Rectal smooth muscle tissue (tissue), 1 donor: ENCODE data around the gene CCDC60.

Experiments used
- H3K27ac ChIP-seq: one replicate; pipeline ENCODE4 v1.7.0; 2013; ENCODE audit warnings: low read depth, low read length, inconsistent platforms
- H3K27me3 ChIP-seq: one replicate; pipeline ENCODE4 v1.7.0; 2013; ENCODE audit warnings: low read length; ENCODE audit not compliant: control insufficient read depth, insufficient read depth
- H3K36me3 ChIP-seq: one replicate; pipeline ENCODE4 v1.7.0; 2013; ENCODE audit warnings: low read length; ENCODE audit not compliant: control insufficient read depth, insufficient read depth
- H3K4me1 ChIP-seq: one replicate; pipeline ENCODE4 v1.7.0; 2013; ENCODE audit warnings: low read length; ENCODE audit not compliant: control insufficient read depth, insufficient read depth
- H3K4me3 ChIP-seq: one replicate; pipeline ENCODE4 v1.7.0; 2013; ENCODE audit warnings: low read length
- H3K9ac ChIP-seq: one replicate; pipeline ENCODE4 v1.7.0; 2013; ENCODE audit warnings: low read length

CCDC60 gene

DNA sequence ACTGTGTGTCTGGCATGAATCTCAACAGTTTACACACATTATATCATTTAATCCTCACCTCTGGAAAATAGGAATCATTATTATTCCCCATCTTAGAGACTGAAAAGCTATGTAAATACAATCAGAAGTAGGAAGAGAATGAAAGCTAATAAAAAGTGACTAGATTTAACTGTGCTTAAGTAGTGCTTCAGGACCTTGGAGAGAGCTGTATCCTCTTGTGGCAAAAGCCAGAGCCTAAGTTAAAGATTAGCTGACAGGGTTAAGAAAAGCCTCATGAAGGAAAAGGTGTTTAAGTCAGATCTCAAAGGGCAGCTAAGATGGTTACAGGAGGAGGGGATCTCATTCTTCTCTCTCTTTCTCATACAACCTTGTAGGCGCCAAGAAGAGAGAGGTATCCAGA, 193.7 kb downstream of the CCDC60 start:
- Histone ChIP-seq H3K4me1 (no peaks in the 10 kb centered on the region), H3K4me3 (no peak overlapping the region), H3K27ac (no peak overlapping the region), H3K9ac (no peak overlapping the region), H3K36me3 (no peaks in the 10 kb centered on the region), H3K27me3 (no peaks in the 10 kb centered on the region)

DNA sequence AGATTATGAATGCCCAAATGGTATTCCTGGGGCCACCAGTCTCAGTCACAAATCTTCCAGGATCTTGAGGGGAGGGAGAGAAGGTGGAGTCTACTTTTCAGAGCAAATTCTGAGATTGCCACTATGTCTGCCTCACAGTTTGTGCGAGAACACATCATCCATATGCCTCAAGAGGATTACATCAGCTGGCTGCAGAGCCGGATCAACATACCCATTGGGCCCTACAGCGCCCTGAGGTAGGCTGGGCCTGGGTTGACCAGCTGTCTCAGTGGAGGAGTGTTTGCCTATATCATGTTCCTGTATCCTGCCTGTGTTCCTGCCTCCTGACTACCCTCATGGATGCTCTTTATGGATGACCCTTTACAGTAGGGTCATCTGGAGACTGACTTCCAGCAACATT, 205.9 kb downstream of the CCDC60 start:
- H3K9ac ChIP-seq: no peak overlapping the region
- H3K4me1 ChIP-seq: no peaks in the 10 kb centered on the region
- no peak overlapping the region for H3K27ac ChIP-seq
- peaks cover 3% of the 10 kb centered on the region for H3K27me3 ChIP-seq
- H3K4me3 ChIP-seq: no peak overlapping the region
- no peaks in the 10 kb centered on the region for H3K36me3 ChIP-seq

DNA sequence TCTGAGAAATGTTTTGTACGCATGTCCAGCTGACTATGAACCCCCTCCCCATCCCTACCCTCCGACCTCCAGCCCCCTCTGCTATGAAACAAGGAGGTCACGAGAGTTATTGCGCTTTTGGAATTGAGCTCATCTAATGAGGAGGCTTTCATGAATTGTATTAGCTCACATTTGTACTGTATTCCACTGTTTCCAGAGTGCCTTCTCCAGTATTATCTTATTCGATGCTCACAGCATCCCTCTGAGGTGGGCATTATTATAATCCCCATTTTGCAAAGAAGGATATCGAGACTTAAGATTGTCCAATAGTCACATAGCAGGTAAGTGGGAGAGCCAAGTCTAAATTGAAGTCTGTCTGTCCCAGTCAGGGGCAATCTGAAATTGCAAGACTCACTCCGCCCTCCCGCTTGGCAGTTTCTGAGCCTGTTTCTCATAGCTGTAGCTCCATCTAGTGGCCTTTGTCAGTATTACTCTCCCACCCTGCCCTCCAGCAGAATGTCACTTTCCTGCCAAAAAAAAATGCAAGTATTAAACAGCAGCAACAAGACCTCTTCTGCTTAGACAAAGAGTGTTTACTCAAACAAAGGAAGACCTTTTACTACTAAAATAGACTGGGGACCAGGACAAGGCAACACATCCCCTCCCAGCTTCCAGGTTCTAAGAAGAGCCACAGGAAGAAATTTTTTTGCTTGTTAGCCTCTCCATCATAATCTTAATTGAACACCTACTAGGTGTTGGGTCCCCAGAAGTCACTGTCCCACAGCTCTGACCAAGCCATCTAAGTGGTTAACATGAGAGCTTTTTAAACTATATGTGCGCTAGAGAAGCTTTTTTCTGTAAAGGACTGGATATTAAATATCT, 210.5 kb downstream of the CCDC60 start:
- H3K36me3 ChIP-seq: no peaks in the 10 kb centered on the region
- H3K4me1 ChIP-seq: no peaks in the 10 kb centered on the region
- H3K4me3 ChIP-seq: no peak overlapping the region
- H3K9ac ChIP-seq: no peak overlapping the region
- H3K27ac ChIP-seq: no peak overlapping the region
- H3K27me3 ChIP-seq: peaks cover 3% of the 10 kb centered on the region

GRCh38 chr12:119546340-119546739, 211.8 kb downstream of the CCDC60 start:
- H3K4me3 ChIP-seq: no peak overlapping the region
- no peaks in the 10 kb centered on the region for H3K27me3 ChIP-seq
- H3K27ac ChIP-seq: no peak overlapping the region
- H3K36me3 ChIP-seq: no peaks in the 10 kb centered on the region
- no peak overlapping the region for H3K9ac ChIP-seq
- H3K4me1 ChIP-seq: no peaks in the 10 kb centered on the region

GRCh38 chr12:119547001-119547400, 212.5 kb downstream of the CCDC60 start:
- H3K9ac ChIP-seq: no peak overlapping the region
- H3K27ac ChIP-seq: no peak overlapping the region
- H3K4me3 ChIP-seq: no peak overlapping the region
- no peaks in the 10 kb centered on the region for H3K27me3 ChIP-seq
- H3K4me1 ChIP-seq: no peaks in the 10 kb centered on the region
- no peaks in the 10 kb centered on the region for H3K36me3 ChIP-seq

- H3K27ac ChIP-seq: no peak overlapping the region
- no peaks in the 10 kb centered on the region for H3K27me3 ChIP-seq
- H3K4me3 ChIP-seq: no peak overlapping the region
- H3K36me3 ChIP-seq: no peaks in the 10 kb centered on the region
- no peak overlapping the region for H3K9ac ChIP-seq
- H3K4me1 ChIP-seq: no peaks in the 10 kb centered on the region
Observed at GRCh38 chr12:119556854-119557253, 222.3 kb downstream of the CCDC60 start.

- no peaks in the 10 kb centered on the region for H3K36me3 ChIP-seq
- no peak overlapping the region for H3K9ac ChIP-seq
- no peaks in the 10 kb centered on the region for H3K27me3 ChIP-seq
- H3K4me3 ChIP-seq: no peak overlapping the region
- no peaks in the 10 kb centered on the region for H3K4me1 ChIP-seq
- H3K27ac ChIP-seq: no peak overlapping the region
Observed at GRCh38 chr12:119565404-119565803, 230.9 kb downstream of the CCDC60 start.

DNA sequence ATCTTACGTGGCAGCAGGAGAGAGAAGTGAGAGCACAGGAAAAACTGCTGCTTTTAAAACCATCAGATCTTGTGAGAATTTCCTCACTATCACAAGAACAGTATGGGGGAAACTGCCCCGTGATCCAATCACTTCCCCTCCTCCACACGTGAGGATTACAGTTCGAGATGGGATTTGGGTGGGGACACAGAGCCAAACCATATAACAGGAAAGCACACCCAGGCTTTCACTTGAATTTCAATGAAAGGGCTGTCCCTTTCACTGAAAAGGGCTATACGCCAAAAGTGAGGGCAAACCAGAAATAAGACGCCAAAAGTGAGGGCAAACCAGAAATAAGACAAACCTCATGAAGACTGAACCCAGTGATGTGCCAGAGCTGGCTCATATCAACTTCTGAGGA, 236.2 kb downstream of the CCDC60 start:
- no peaks in the 10 kb centered on the region for H3K36me3 ChIP-seq
- H3K27ac ChIP-seq: no peak overlapping the region
- no peak overlapping the region for H3K9ac ChIP-seq
- no peaks in the 10 kb centered on the region for H3K27me3 ChIP-seq
- no peak overlapping the region for H3K4me3 ChIP-seq
- H3K4me1 ChIP-seq: no peaks in the 10 kb centered on the region

- H3K4me3 ChIP-seq: no peak overlapping the region
- no peak overlapping the region for H3K9ac ChIP-seq
- no peaks in the 10 kb centered on the region for H3K4me1 ChIP-seq
- no peaks in the 10 kb centered on the region for H3K27me3 ChIP-seq
- H3K27ac ChIP-seq: no peak overlapping the region
- H3K36me3 ChIP-seq: no peaks in the 10 kb centered on the region
Observed at GRCh38 chr12:119573086-119573485, 238.6 kb downstream of the CCDC60 start.

DNA sequence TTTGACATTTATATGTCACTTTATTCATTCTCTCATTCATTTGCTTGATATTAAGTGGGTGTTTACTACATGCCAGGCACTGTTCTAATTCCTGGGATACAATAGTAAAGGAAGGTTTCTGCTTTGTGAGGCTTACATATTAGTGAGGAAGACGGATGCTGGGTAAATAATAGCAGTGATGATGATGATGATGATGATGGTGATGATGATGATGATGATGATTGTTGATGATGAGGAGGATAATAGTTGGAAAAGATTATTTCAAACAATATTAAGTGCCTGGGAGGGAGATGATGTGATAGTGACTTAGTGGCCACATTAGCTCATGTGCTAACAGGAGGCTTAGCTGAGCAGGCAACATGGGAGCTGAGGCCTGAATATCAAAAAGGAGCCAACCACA, 239.7 kb downstream of the CCDC60 start:
- no peaks in the 10 kb centered on the region for H3K36me3 ChIP-seq
- no peaks in the 10 kb centered on the region for H3K4me1 ChIP-seq
- no peaks in the 10 kb centered on the region for H3K27me3 ChIP-seq
- no peak overlapping the region for H3K4me3 ChIP-seq
- no peak overlapping the region for H3K9ac ChIP-seq
- no peak overlapping the region for H3K27ac ChIP-seq

DNA sequence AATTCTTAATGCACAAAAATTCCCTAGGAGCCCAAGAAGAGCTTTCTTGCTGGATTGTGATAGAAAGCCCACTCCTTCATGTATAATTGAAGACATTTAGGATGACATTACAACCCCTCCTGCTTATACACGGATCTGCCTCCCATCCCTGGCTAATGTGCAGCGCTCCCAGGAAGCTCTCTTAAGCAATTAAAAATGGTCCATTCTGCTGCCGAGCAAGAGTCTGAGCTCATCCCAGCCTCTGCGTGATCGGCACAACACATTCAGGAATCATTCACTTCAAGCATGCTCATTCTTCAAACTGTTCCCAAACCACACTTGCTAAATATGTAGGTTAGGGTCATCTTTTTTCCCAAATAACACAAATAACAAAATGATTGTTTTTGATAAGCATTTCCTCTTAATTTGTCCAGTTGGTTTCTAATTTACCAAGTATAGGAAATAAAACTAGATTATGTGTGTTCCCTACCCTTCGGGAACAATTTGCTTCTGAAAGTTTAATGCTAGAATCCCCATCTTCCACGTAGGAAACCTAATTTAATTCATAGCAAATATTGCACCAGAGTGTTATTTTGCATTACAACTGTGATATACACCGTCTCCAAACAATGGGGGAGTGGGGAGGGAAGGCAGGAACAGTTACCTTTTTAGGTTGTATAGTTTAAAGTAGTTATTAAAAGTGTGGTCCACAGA, 241.7 kb downstream of the CCDC60 start:
- H3K4me1 ChIP-seq: no peaks in the 10 kb centered on the region
- no peak overlapping the region for H3K27ac ChIP-seq
- no peak overlapping the region for H3K9ac ChIP-seq
- no peak overlapping the region for H3K4me3 ChIP-seq
- H3K36me3 ChIP-seq: no peaks in the 10 kb centered on the region
- no peaks in the 10 kb centered on the region for H3K27me3 ChIP-seq

DNA sequence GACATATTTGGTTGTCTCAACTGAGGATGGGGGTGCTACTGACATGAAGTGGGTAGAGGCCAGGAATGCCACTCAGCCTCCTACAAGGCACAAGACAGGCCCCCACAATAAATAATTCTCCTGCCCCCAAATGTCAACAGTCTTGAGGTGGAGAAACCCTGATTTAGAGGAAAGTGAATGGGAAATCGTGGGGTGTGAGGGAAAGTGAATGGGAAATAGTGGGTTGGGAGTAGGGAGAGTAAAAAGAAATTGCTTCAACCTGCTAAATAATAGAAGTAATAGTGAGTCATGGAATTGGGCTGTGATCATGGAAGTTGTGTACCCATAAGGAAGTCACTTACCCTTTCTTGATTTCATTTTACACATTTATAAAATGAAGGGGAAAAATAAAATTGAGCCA, 242.4 kb downstream of the CCDC60 start:
- no peak overlapping the region for H3K4me3 ChIP-seq
- no peak overlapping the region for H3K27ac ChIP-seq
- H3K4me1 ChIP-seq: no peaks in the 10 kb centered on the region
- no peaks in the 10 kb centered on the region for H3K27me3 ChIP-seq
- no peak overlapping the region for H3K9ac ChIP-seq
- no peaks in the 10 kb centered on the region for H3K36me3 ChIP-seq

GRCh38 chr12:119578112-119578511, 243.6 kb downstream of the CCDC60 start:
- H3K27me3 ChIP-seq: no peaks in the 10 kb centered on the region
- no peaks in the 10 kb centered on the region for H3K36me3 ChIP-seq
- H3K4me3 ChIP-seq: no peak overlapping the region
- H3K27ac ChIP-seq: no peak overlapping the region
- no peak overlapping the region for H3K9ac ChIP-seq
- no peaks in the 10 kb centered on the region for H3K4me1 ChIP-seq
